NCI-H146 treated with DMSO at 0.1 percent for 48 hours (cell line): ENCODE results near the gene ADRA2C.

Source experiments
- DNase-seq: peaks from one replicate; lab custom pipeline; 2025; ENCODE audit not compliant: unreplicated experiment; lab: John Stamatoyannopoulos, UW

Gene ADRA2C

DNA sequence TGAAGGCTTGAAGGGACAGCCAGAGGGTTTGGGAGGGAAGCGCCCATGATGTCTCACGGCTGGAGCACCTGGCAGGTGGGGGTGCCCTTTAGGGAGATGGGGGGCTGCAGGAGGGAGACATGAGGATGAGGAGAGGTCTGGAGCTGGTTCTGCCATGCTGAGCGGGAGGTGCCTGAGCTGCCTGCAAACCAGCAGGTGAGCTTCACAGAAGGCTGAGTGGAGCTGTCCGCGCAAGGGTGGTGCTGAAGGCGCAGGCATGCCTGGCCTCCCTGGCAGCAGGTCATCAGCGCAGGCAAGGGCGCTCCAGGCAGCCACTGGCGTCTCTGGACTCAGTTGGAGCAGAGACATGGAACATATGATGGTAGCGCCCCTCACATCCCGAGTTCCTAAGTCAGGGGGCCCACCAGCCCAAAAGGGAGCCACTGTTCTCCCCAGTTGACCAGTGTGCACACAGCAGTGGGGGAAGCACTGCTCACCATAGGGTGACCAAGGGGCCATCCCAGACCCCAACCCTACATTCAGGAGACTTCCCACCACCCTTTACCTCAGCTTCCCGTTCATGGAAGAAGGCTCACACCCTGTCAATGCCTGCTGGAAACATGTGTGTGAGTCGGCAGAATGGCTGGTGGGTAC lies 25.8 kb downstream of the ADRA2C start:
- no peak for DNase-seq

DNA sequence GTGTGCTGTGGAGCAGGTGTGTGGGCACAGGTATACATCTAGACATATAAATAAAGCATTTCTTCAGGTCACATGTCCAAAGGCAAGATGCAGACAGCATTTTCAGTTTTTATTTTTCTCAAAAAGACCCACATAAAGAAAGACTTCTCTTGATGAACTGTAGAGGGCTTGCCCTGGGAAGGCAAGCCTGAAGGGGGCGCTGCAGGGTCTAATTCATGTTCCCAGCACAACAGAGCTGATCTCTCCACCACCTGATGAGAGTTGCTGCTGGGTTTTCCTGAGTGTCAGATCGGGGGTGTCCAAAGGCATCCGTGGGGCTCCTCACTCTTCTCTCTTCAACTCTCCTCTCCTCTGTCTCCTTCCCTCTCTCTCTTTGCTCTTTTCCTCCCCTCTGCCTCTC lies 26.6 kb downstream of the ADRA2C start:
- no peak for DNase-seq

DNA sequence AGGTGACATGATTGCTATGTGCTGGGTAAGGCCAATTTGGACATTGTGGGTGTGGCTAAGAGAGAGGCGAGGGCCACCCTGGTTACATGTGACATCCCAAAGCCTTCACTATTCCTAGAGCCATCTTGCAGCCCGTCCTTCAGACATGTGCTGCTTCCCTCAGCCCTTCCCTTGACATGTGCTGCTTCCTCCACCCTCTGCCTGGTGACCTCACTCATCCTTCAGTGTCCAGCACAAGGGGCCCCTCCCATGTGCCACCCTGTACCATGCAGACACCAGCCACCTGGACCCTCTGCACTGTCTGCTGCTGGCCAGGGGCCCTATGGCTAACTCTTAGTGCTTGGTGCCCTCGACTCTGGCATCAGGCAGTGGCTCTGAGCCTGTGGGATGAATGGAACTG lies 27.4 kb downstream of the ADRA2C start:
- DNase-seq: no peak

DNA sequence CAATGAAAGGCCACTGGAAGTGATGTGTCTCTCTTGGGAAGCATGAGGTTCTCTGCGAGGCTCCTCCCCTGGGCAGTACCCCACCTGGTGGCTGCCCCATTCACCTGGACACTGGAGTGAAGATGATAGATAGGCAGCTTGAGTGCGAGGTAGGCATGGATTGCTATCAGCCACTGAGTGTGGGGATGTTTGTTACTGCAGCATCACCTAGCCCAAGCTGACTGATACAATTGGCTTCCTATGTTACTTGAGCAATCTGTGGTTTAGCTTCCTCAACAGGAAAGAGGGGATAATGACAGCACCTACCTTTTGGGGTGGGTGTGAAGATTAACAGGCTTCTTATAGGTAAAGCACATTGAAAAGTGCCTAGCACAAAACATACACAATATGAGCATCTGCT lies 30.8 kb downstream of the ADRA2C start:
- no peak for DNase-seq

DNA sequence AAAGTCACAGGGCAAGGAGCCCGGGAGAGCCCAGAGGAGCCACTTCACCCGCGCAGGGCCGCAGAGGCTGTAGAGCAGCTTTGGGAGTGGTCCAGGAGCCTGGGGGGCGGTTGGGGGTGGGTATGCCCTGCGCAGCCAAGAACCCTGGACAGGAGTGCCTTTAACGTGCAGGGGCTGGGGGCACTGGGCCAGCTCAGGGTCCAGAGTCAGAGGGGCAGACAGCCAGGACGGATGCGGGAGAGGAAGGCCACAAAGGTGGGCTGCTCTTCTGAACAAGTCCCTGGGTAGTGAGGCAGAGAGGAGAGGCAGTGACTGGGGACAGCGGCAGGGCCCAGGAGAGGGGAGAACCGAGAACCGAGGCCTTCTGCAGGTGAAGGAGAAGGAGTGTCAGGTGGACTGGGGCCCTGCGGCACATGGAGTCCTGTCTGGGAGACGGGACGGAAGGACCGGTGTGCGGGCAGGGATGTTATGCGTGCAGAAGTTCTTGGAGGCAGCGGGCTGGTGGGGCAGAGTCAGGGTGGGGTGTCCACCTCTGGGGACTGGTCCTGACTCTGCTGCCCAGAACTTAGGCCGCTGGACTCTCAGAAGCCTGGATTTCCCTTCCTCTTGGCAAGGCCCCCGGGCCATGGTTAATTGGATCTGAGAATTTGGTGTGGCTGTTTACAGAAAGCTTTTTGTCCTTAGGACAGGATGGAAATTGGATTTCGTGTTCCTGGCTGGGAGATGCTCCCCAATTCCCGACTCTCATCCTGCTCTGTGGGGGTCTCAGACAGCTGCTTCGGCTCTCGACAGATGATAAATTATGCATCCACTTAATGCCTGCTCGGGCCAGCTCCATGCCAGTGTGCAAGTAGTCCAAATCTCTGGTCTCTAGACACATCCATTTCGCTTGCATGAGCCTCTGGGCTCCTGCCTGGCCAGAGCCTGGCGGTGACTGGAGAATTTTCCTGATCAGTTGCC lies 31.9 kb downstream of the ADRA2C start:
- no peak for DNase-seq

- no peak for DNase-seq
Observed at GRCh38 chr4:3799496-3799895, 33.3 kb downstream of the ADRA2C start.

DNA sequence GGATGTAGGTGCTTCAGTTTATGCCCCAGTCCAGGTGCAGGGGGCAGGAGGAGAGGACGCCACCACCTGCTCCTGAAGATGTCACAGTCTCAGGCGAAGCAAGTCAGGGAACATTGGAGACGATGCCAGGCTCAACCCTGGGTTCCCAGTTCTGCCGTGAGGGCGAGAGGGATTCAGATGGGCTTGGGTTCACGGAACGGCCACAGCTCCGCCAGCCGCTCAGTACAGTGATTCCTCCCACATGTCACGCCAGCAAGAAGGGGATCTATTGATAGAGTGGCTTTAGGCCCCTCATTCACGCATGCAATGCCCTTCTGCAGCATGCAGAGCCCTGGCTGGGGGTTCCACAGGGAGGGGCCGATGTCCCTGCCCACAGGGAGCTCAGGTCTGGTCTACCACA lies 34.2 kb downstream of the ADRA2C start:
- DNase-seq: no peak

GRCh38 chr4:3801521-3801920 lies 35.3 kb downstream of the ADRA2C start:
- no peak for DNase-seq

DNA sequence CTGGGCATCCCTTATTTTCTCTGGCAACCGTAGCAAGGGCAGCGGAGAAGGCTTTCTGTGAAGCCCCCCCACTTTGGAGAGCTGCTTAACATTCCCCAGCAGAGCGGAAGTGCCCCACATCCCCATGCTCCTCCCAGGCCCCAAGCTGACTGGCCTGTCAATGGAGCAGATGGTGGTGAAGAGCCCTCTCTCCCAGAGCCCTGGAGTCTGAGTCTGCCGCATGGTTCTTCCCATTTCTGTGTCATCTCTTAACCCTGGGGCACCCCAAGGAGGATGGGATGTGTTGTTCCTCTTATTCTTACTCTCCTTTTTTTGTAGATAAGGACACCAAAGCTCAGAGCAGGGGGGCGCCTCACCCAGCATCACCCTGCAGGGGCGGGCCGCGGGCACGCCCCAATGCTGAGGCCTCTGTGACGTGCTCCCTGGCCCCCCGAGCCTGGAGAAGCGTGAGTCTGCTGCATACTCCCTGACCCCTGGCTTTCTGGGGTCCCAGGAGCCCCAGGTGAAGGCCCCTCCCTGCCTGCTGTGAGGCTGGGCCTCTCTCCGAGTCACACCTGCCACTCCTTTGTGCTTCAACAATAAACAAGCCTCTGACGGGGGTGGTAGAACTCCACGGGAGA lies 35.9 kb downstream of the ADRA2C start:
- DNase-seq: no peak

DNA sequence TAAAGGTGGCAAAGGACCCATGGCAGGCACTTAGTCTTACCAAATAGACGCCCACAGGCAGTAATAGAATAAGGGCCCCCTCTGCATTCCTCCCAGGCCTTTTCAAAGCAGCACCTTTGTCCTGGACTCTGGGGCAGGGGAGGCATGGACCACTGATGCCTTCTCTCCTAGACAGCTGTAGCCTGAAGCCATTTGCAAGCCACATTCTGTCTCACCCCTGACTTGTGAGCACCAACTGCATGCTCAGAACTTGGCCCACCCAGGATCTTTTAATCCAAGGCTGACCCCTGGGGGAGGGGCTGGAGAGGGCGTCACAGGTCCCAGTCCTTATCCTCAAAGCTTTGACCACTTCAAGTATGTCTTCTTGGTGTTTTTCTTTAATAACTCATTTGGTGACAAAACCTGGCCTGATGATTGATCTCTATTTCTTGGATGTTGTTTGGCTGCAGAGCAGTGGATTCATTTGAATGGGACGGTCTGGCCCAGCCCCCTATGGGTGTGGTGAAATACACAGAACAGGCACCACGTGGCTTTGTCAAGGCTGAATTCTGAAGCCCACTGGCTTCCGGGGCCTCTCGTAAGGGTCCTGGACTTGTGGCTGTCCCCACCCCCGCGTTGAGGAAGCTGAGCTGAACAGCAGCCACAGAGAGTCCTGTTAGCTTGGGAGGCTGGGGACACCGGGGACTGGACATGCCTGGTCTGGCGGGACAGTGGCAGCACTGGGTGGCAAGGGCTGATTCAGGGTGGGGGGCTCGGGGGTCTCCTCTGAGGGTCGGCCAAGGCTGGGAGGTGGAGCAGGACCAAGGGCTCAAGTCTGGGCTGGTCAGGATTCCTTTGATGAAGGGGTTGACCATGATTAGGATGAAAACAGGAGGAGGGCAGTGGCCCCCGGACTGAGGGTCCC lies 36.6 kb downstream of the ADRA2C start:
- DNase-seq: no peak

GRCh38 chr4:3803475-3803847 lies 37.3 kb downstream of the ADRA2C start:
- no peak for DNase-seq

DNA sequence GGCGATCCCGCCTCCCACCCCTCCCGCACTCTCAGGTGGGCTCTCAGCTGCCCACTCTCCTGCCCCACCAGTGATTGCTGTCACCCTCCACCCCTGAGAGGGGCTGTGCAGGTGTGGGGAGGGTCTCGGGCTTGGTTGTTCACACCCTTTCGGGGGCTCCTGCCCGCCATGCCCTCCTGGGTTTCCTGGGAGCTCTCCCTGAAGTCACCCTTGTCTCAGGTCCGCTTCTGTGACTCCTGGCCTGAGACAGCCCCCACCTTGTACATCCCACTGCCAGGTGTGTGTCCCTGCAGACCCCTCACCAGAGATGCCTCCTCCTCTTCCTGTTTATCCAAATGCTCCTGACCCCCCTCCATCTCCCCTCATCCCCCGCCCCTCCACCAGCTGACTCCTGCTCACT lies 37.8 kb downstream of the ADRA2C start:
- no peak for DNase-seq

DNA sequence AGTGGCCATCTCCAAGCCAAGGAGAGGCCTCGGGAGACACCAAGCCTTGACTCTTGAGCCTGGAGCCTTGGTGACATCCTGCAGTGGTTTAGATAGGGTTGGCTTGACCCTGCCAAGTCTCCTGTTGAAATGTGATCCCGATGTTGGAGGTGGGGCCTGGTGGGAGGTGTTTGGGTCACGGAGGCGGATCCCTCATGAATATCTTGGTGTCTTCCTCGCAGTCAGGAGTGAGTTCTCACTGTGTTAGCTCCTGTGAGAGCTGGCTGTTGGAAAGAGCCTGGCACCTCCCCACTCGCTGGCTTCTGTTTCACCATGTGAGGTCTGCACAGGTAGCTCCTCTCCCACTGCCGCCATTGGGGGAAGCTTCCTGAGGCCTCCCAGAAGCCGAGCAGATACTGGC lies 38.8 kb downstream of the ADRA2C start:
- DNase-seq: no peak

DNA sequence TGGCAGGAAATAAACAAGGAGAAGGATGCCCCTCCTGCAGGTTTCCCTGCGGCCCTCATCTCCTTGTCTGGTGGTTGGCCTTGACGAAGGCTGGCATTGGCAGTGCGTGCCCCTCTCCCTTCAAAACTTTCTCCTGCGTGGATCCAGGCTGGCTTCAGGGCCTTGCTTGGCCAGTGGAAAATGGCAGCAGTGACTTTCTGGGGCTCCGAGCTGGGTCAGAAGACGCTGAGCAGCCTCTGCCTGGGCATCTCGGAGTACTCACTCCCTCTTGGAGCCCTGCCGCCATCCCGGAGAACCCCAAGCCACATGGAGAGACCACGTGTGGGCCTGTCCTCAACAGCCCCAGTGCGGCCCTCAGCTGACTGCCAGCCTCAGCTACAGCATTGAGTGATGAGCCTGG lies 39.5 kb downstream of the ADRA2C start:
- DNase-seq: no peak

DNA sequence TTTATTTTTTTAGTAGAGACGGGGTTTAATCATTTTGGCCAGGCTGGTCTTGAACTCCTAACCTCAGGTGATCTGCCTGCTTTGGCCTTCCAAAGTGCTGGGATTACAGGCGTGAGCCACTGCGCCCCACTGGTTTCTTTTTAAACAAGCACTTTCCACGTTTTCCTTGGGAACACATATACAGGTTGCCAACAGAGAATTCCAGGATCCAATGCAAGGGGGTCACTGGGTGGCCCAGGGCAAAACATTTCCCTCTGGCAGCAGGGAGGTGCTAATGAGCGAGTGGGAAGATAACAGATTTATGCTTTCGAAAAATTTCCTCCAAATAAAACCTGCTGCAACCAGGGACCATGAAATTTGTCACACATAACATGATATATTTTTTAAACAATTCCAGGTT lies 41.1 kb downstream of the ADRA2C start:
- no peak for DNase-seq

GRCh38 chr4:3807822-3808496 lies 41.8 kb downstream of the ADRA2C start:
- DNase-seq: no peak

DNA sequence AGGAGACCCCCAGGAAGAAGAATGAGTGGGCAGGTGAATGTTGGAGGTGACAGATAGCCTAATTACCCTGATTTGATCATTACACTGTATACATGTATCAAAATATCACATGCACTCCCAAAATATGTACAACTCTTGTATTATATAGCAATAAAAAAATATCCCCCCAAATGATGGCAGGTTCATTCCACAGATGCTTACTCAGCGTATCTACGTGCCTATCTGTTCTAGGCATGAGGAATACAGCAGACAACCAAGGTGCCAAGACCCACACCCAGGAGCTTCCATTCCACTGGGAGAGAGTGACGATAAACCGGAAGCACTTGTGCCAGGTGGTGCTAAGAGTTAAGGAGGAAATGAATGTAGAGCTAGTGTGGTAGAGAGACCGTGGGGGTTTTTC lies 42.4 kb downstream of the ADRA2C start:
- DNase-seq: no peak

DNA sequence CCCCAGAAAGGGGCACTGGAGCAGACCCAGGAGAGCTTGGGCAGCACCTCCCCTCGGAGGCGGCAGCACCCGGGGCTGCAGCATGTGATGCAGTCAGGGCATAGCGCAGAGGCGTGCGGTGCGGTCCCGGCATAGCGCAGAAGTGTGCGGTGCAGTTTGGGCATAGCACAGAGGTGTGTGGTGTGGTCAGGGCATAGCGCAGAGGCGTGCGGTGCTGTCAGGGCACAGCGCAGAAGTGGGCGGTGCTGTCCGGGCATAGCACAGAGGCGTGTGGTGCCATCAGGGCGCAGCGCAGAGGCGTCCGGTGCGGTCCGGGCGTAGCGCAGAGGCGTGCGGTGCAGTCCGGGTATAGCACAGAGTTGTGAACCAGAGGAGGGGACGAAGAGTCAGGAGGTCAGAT lies 42.8 kb downstream of the ADRA2C start:
- DNase-seq: no peak

- no peak for DNase-seq
Observed at GRCh38 chr4:3809451-3810110, 43.4 kb downstream of the ADRA2C start.

DNA sequence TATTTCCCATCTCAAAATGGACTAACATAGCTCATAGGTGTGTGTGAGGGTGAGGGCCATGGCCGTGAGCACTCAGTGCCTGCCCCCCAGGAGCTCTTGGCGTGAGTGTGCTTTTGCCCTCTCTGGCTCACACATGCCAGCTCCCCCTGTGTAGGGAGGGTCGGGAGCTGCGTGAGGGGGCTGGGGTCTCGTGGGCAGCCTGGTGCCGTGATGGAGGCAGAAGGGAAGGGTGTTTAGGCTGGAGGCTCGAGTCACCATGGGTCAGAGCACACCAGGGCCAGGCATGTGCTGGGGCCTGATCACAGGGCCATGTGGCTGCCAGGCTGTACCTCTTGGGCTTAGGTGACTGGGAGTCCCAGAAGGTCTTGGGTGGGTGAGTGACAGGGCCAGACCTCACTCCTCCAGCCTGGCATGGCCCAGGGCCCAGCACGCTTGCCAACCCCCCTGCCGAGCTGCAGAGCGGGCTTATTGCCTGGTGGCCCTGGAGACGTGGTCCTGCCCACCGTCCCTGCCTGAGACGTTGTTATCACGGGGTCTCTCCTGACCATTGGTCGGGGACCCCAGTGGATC lies 44.0 kb downstream of the ADRA2C start:
- no peak for DNase-seq
